MM.1S (cell line): Measurements from ENCODE around the gene NRP2.

Source experiments
- DNase-seq: peaks from one replicate; pipeline ENCODE4 v3.0.0-alpha.2; 2015
- H2AFZ ChIP-seq: fragments of 300-600 bp; sonication (generic); 2 replicates; pipeline ENCODE4 v1.6.0; 2016; ENCODE audit warnings: antibody characterized with exemption, low read length
- H3F3A ChIP-seq: fragments of 300-600 bp; sonication (generic); 2 replicates; pipeline ENCODE4 v1.6.1; 2016; ENCODE audit warnings: mild to moderate bottlenecking, antibody characterized with exemption, low read length, moderate library complexity, mixed read lengths; ENCODE audit not compliant: insufficient read depth
- H3K27ac ChIP-seq: fragments of 300-600 bp; sonication (generic); 2 replicates; pipeline ENCODE4 v1.5.1; 2016; ENCODE audit warnings: mild to moderate bottlenecking, low read length
- H3K27me3 ChIP-seq: fragments of 300-600 bp; sonication (generic); replicated peaks from 2 replicates; pipeline ENCODE4 v1.6.0; 2016; ENCODE audit warnings: low read length; ENCODE audit not compliant: insufficient read depth
- H3K36me3 ChIP-seq: fragments of 300-600 bp; sonication (generic); replicated peaks from 2 replicates; pipeline ENCODE4 v1.6.1; 2016; ENCODE audit warnings: mild to moderate bottlenecking, low read length, mixed read lengths; ENCODE audit not compliant: insufficient read depth
- H3K4me1 ChIP-seq: fragments of 300-600 bp; sonication (generic); 2 replicates; pipeline ENCODE4 v1.6.1; 2016; ENCODE audit warnings: low read length, mixed read lengths
- H3K4me2 ChIP-seq: fragments of 300-600 bp; sonication (generic); 2 replicates; pipeline ENCODE4 v1.6.0; 2016; ENCODE audit warnings: low read depth, low read length
- H3K4me3 ChIP-seq: fragments of 300-600 bp; sonication (generic); 2 replicates; pipeline ENCODE4 v1.5.1; 2016; ENCODE audit warnings: low read length, mixed read lengths
- H3K79me2 ChIP-seq: fragments of 300-600 bp; sonication (generic); 2 replicates; pipeline ENCODE4 v1.6.1; 2016; ENCODE audit warnings: mixed run types, low read length, mixed read lengths
- H3K9ac ChIP-seq: fragments of 300-600 bp; sonication (generic); 2 replicates; pipeline ENCODE4 v1.6.1; 2016; ENCODE audit warnings: low read length, mixed read lengths
- H3K9me2 ChIP-seq: fragments of 300-600 bp; sonication (generic); replicated peaks from 2 replicates; pipeline ENCODE4 v1.6.1; 2016; ENCODE audit warnings: mild to moderate bottlenecking, low read length, mixed read lengths; ENCODE audit not compliant: insufficient read depth
- H3K9me3 ChIP-seq: fragments of 300-600 bp; sonication (generic); replicated peaks from 2 replicates; pipeline ENCODE4 v1.6.1; 2016; ENCODE audit warnings: mild to moderate bottlenecking, low read length, mixed read lengths; ENCODE audit not compliant: insufficient read depth
- H4K20me1 ChIP-seq: fragments of 300-600 bp; sonication (generic); 2 replicates; pipeline ENCODE4 v1.6.1; 2016; ENCODE audit warnings: mild to moderate bottlenecking, low read length, moderate library complexity, mixed read lengths; ENCODE audit not compliant: insufficient read depth
- CTCF ChIP-seq: fragments of 300-600 bp; sonication (generic); IDR thresholded peaks from 2 replicates; pipeline ENCODE4 v1.5.1; 2016; ENCODE audit warnings: antibody characterized with exemption, low read length, mixed read lengths
- EZH2 ChIP-seq: fragments of 300-600 bp; sonication (generic); optimal IDR thresholded peaks from 2 replicates; pipeline ENCODE3; 2017; ENCODE audit warnings: low read depth, mild to moderate bottlenecking, antibody characterized with exemption, low read length, mixed read lengths
- EZH2phosphoT487 ChIP-seq: fragments of 300-600 bp; sonication (generic); IDR thresholded peaks from 2 replicates; pipeline ENCODE4 v1.6.1; 2018; ENCODE audit warnings: antibody characterized with exemption, low read length

Gene NRP2

GRCh38 chr2:205837663-205838062 is 155.4 kb downstream of the NRP2 start:
- no peak for DNase-seq
- H3K9me2 ChIP-seq, result no peaks in the 10 kb centered on the region
- TF ChIP-seq CTCF (no peak), EZH2 (no peak), EZH2phosphoT487 (no peak)

GRCh38 chr2:205845446-205845845 is 163.1 kb downstream of the NRP2 start:
- Histone ChIP-seq H3K27ac (no peak overlapping the region), H3K9me3 (no peaks in the 10 kb centered on the region), H2AFZ (no peak overlapping the region), H3K9me2 (no peaks in the 10 kb centered on the region), H3F3A (no peaks in the 10 kb centered on the region), H3K4me2 (no peak overlapping the region), H3K4me1 (no peaks in the 10 kb centered on the region), H4K20me1 (no peaks in the 10 kb centered on the region), H3K4me3 (no peak overlapping the region), H3K9ac (no peak overlapping the region), H3K27me3 (no peaks in the 10 kb centered on the region), H3K36me3 (no peaks in the 10 kb centered on the region), H3K79me2 (no peaks in the 10 kb centered on the region)
- DNase-seq, result no peak
- no peak for TF ChIP-seq EZH2phosphoT487

More at GRCh38 chr2:205837663-205838062, 155.4 kb downstream of the NRP2 start:
- H3K27ac ChIP-seq, result no peak overlapping the region
- H3K36me3 ChIP-seq, result no peaks in the 10 kb centered on the region
- no peaks in the 10 kb centered on the region for H3K4me1 ChIP-seq
- no peak overlapping the region for H3K4me3 ChIP-seq
- H4K20me1 ChIP-seq, result no peaks in the 10 kb centered on the region
- no peak overlapping the region for H3K4me2 ChIP-seq
- H3K9ac ChIP-seq, result no peak overlapping the region
- H3K27me3 ChIP-seq, result no peaks in the 10 kb centered on the region
- H2AFZ ChIP-seq, result no peak overlapping the region
- H3K9me3 ChIP-seq, result no peaks in the 10 kb centered on the region
- H3F3A ChIP-seq, result no peaks in the 10 kb centered on the region
- H3K79me2 ChIP-seq, result no peaks in the 10 kb centered on the region
